ENCODE data around the gene GFAP.

GFAP gene

GRCh38 chr17:44863061-44863918 is 52.0 kb downstream of the GFAP start:
- Histone ChIP-seq H3K36me3 (ENCODE audit: insufficient read depth, low read length) (peaks cover 61% of the 10 kb centered on the region), H3K4me1 (ENCODE audit: insufficient read depth, low read length) (no peaks in the 10 kb centered on the region), H3K9me3 (ENCODE audit: control insufficient read depth, insufficient read depth, low read length) (no peaks in the 10 kb centered on the region), H3K9ac (ENCODE audit: low read depth, low read length) (no peak overlapping the region)

- Histone ChIP-seq H3K9ac (ENCODE audit: low read depth, low read length) (no peak overlapping the region), H3K4me1 (ENCODE audit: insufficient read depth, low read length) (no peaks in the 10 kb centered on the region), H3K9me3 (ENCODE audit: control insufficient read depth, insufficient read depth, low read length) (no peaks in the 10 kb centered on the region), H3K36me3 (ENCODE audit: insufficient read depth, low read length) (peaks cover 56% of the 10 kb centered on the region)
Observed at GRCh38 chr17:44862278-44862914, 52.9 kb downstream of the GFAP start.

- Histone ChIP-seq H3K36me3 (ENCODE audit: insufficient read depth, low read length) (peaks cover 73% of the 10 kb centered on the region), H3K9ac (ENCODE audit: low read depth, low read length) (no peak overlapping the region), H3K4me1 (ENCODE audit: insufficient read depth, low read length) (no peaks in the 10 kb centered on the region), H3K9me3 (ENCODE audit: control insufficient read depth, insufficient read depth, low read length) (no peaks in the 10 kb centered on the region)
Observed at GRCh38 chr17:44859701-44860100, 55.6 kb downstream of the GFAP start.

- Histone ChIP-seq H3K36me3 (ENCODE audit: insufficient read depth, low read length) (peaks cover 61% of the 10 kb centered on the region), H3K9ac (ENCODE audit: low read depth, low read length) (no peak overlapping the region), H3K4me1 (ENCODE audit: insufficient read depth, low read length) (no peaks in the 10 kb centered on the region), H3K9me3 (ENCODE audit: control insufficient read depth, insufficient read depth, low read length) (no peaks in the 10 kb centered on the region)
Observed at GRCh38 chr17:44854192-44854591, 61.1 kb downstream of the GFAP start.
